ENCODE measurements around the gene SEC22A.

Gene SEC22A

GRCh38 chr3:123311201-123311600, 109.5 kb downstream of the SEC22A start:
- FAIRE-seq, result no peak

DNA sequence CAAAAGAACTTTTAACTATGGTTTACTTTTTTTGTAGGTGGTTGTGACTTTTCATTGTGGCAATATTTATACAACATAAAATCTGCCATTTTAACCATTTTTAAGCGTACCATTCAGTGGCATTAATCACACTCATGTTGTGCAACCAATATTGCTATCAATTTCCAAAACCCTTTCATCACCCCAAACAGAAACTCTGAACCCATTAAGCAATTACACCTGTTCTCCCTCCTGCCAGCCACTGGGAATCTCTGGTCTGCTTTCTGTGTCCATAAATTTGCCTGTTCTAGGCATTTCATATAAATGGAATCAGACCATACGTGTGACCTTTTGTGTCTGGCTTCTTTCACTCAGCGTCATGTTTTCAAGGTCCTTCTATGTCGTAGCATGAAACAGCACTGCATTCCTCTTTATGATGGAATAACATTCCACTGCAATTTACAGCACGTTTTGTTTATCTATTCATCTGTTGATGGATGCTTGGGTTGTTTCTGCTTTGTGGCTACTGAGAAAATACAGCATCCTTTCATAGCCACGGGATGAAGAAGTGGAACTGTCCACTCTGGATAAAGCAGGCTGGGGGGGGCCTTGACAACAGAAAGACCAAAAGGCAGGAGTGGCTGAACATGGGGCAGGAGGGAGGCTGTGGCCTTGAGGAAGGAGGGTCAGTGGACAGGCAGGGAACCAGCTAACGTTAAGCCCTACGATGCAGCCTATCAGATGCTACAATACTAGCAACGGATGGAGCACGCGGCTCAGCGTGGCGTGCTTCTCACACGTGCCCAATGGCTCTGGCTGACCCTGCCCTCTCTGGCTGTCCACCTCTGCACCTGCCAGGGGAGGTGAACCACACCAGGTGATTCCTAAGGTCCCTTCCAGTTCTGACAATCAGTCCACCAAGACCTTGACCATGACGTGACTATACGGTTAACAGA, 110.9 kb downstream of the SEC22A start:
- FAIRE-seq, result no peak

DNA sequence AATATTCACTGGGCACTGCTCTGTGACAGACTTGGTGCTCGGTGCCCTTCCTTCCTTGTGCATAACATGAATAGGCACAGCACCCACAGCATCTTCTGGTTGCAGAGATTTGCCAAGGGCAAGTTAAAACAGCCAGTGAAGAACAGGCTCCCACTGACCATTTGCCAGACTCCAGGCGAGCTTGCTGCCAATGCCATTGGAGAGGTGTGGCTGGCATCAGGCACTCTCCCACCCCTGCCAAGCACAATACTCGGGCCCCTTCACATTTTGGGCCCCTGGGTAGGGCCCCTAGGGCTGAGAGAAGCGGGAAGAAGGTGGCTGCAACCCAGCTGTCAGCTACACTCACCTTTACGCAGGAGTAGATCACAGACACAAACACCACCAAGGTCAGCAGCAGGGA, 112.1 kb downstream of the SEC22A start:
- FAIRE-seq, result no peak

- FAIRE-seq, result no peak
These were observed 112.9 kb downstream of the SEC22A start for GRCh38 chr3:123314359-123315270.

DNA sequence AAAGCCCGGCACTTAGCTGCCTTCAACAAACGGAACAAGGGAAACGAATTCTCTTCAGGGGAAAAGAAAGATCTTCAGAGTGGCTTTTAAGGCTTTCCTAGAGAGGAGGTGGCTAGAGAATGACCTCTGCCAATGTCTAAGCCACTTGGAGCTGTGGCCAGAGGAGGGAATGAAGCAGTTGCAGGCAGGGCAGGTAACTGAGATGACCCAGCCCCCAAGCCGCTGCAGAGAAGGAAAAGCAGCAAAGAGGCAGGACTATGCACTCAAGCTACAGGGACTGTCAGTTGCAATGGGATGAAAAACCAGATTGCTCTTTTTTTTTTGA, 113.5 kb downstream of the SEC22A start:
- no peak for FAIRE-seq

- FAIRE-seq, result no peak
These were observed 116.0 kb downstream of the SEC22A start for GRCh38 chr3:123317716-123318115.

DNA sequence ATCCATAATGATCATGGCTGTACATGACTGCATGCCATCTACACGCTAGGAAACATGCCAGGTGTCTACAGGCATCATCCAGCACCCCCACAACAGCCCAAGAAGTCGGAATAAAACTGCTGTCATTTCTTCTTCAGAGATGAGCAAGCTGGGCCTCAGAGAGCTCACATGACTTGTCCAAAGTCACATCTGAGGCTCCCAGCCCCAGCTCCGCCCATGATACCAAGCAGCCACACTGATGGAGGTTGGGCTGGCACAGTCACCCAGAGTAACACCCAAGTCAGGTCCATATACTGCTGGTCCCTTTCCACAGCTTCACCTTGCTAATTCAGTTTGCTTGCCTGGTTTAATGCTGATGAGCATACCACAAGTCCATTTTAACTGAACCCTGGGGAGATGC, 116.6 kb downstream of the SEC22A start:
- FAIRE-seq, result no peak

DNA sequence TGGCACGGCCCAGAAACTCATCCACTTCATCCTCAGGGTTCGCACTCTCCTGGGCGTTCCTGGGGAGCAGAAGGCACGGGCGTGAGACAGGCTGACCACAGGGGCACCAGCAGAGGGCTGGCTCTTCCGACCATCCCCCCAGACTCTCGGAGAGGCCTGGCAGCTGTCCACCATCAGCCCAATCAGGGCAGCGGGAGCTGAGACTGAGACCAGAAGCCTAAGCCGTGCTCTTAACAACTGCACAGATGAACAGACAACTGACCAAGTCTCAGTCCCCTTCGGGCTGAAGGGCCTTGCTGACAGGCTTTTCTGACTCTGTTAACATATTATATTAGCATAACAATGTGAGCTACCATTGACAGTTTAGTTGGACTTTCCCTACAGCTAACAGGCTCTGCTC, 118.0 kb downstream of the SEC22A start:
- no peak for FAIRE-seq

- FAIRE-seq, result no peak
These were observed 118.5 kb downstream of the SEC22A start for GRCh38 chr3:123320221-123320620.

GRCh38 chr3:123321806-123322205, 120.1 kb downstream of the SEC22A start:
- FAIRE-seq, result no peak

DNA sequence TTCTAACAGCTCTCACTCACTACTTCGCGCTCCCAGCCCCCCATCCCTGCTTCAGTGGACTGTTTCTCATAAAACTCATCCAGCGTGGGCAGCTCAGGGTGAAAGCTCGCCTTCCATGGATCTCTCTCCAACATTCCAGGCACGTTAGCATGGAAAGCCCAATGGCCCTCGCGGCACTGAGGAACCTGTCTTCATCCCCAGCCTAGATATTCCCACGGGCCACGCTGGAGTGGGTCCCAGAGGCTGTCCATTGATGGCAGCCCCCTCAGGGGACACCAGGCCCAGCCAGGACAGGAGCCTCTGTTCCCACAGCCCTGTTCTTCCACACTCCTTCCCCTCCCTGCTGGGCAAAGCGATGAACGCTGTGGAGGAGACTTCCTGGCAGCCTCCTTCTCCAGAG, 121.1 kb downstream of the SEC22A start:
- FAIRE-seq, result no peak
